HEK293T (cell line): ENCODE data around the gene CYB5R3.

ENCODE experiments used
- FOXK2 ChIP-seq: fragments of 450-650 bp; IDR thresholded peaks from 2 replicates; pipeline ENCODE4 v1.6.1; 2016; ENCODE audit warnings: mild to moderate bottlenecking
- PKNOX1 ChIP-seq: fragments of 450-650 bp; IDR thresholded peaks from 2 replicates; pipeline ENCODE4 v1.6.1; 2016
- SP1 ChIP-seq: fragments of 450-650 bp; IDR thresholded peaks from 2 replicates; pipeline ENCODE4 v1.6.1; 2017

- TF ChIP-seq PKNOX1 (no peak), SP1 (no peak), FOXK2 (no peak)
Measured at GRCh38 chr22:42644422-42645340, 4.5 kb downstream of the CYB5R3 start.
